Activated CD4-positive, alpha-beta T cell treated with anti-CD3 and anti-CD28 coated beads, Interleukin-2, amount 50 U/mL, for 48 hours (primary cell): ENCODE data around the gene BCAN.
A peak's percentile ranks its signal among the peaks of the same experiment; 100 is the strongest.

Experiments used
- DNase-seq, 2 experiments: peaks; one replicate each; pipeline ENCODE4 v3.0.0-alpha.2; 2020

The BCAN gene

GRCh38 chr1:156644146-156644545 is 2.2 kb downstream of the BCAN start:
- DNase-seq: no peak

DNA sequence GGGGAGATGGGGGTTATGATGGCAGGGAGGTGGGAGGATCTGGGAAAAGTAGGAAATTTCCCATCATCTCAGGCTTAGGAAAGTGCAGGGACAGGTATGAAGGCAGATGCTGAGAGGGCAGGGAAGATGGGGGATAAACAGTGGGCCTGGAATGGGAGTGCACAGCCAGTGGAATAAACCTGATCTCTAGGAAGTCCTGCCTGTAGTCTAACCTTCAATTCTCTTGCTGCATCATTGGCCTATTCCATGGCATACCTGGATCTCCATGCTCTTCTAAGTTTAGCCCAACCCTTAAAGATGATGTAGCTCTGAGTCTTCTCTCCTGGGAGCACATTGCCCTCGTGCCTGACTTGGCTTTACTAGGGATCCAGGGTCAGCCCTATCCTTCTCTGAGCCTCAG is 2.7 kb downstream of the BCAN start:
- no peak for DNase-seq

GRCh38 chr1:156645056-156645455 is 3.1 kb downstream of the BCAN start:
- DNase-seq: no peak

- DNase-seq: no peak
Observed at GRCh38 chr1:156645666-156646065, 3.7 kb downstream of the BCAN start.

DNA sequence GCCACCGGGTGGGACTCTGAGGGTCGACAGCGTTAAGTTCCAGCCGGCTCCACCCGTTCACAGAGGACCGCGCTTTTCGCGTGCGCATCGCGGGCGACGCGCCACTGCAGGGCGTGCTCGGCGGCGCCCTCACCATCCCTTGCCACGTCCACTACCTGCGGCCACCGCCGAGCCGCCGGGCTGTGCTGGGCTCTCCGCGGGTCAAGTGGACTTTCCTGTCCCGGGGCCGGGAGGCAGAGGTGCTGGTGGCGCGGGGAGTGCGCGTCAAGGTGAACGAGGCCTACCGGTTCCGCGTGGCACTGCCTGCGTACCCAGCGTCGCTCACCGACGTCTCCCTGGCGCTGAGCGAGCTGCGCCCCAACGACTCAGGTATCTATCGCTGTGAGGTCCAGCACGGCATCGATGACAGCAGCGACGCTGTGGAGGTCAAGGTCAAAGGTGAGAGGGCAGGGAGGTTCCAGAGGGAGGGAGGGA is 4.9 kb downstream of the BCAN start:
- DNase-seq: no peak

- DNase-seq: no peak
Observed at GRCh38 chr1:156647351-156647750, 5.4 kb downstream of the BCAN start.

DNA sequence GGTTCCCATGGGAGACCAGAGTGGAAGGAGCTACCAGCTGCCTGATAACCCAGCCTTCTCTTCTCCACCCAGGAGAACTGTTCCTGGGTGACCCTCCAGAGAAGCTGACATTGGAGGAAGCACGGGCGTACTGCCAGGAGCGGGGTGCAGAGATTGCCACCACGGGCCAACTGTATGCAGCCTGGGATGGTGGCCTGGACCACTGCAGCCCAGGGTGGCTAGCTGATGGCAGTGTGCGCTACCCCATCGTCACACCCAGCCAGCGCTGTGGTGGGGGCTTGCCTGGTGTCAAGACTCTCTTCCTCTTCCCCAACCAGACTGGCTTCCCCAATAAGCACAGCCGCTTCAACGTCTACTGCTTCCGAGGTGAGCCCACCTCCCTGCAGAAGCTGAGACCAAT is 6.6 kb downstream of the BCAN start:
- no peak for DNase-seq

GRCh38 chr1:156648951-156649350 is 7.0 kb downstream of the BCAN start:
- no peak for DNase-seq

DNA sequence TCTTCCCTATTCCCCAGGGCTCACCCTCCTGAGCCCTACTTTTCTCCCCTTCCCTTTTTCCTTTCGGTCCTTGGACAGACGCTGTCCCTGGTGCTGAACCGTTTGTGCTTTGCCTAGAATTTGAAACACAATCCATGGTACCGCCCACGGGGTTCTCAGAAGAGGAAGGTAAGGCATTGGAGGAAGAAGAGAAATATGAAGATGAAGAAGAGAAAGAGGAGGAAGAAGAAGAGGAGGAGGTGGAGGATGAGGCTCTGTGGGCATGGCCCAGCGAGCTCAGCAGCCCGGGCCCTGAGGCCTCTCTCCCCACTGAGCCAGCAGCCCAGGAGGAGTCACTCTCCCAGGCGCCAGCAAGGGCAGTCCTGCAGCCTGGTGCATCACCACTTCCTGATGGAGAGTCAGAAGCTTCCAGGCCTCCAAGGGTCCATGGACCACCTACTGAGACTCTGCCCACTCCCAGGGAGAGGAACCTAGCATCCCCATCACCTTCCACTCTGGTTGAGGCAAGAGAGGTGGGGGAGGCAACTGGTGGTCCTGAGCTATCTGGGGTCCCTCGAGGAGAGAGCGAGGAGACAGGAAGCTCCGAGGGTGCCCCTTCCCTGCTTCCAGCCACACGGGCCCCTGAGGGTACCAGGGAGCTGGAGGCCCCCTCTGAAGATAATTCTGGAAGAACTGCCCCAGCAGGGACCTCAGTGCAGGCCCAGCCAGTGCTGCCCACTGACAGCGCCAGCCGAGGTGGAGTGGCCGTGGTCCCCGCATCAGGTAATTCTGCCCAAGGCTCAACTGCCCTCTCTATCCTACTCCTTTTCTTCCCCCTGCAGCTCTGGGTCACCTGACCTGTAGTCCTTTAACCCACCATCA is 10.4 kb downstream of the BCAN start:
- peak in 1 of 2 experiments; percentile 35 for DNase-seq

- no peak for DNase-seq
Observed at GRCh38 chr1:156652992-156653355, 11.1 kb downstream of the BCAN start.

- no peak for DNase-seq
Observed at GRCh38 chr1:156654700-156655099, 12.8 kb downstream of the BCAN start.

DNA sequence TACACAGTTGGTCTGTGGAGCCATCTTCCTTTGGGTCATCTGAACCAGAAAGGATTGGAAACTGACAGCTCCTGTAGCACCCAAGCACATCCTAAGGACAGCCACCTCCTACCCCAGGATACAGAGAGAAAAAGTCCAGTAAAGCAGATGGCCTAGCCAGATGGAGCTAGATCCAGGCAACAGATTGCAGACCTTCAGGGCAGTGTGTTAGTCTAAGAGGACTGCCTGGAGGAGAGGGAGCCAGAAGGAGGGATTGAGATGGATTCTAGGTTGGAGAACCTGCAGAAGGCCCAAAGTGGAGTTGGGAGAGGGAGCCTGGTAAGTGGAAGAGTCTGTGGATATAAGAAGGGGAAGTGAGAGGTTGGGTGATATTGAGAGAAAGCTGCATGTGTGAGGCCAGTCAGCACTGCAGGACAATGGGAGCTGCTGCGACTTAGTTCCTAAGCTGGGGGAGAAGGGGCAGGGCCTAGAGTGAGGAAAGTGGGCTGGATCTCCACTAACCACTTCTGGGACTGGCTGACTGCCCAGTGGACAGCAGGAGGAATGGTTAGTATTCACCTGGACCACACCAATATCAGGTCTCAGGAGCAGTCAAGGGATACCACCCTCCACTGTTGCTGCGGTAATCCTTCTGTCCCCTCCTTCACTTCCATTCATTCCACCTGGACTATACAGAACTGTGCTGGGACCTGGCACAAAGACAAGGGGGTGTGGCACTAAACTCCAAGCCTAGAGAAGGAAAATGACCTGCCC is 13.4 kb downstream of the BCAN start:
- no peak for DNase-seq

- no peak for DNase-seq
Observed at GRCh38 chr1:156655904-156656516, 14.1 kb downstream of the BCAN start.

GRCh38 chr1:156656806-156657740 is 15.2 kb downstream of the BCAN start:
- DNase-seq: peak; percentile 79 to 83

GRCh38 chr1:156657741-156658319 is 15.9 kb downstream of the BCAN start:
- DNase-seq: no peak

DNA sequence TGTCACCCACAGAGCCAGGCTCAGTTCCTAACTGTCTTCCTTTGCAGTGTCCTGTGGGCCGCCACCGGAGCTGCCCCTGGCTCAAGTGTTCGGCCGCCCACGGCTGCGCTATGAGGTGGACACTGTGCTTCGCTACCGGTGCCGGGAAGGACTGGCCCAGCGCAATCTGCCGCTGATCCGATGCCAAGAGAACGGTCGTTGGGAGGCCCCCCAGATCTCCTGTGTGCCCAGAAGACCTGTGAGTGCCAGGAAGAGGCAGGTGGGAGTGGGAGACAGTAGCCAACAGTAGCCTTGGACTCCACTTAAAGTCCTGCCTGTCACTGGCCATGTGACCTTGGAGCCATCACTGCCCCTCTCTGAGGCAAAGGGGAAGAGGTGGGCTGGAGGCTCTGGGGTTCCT is 16.6 kb downstream of the BCAN start:
- DNase-seq: no peak

DNA sequence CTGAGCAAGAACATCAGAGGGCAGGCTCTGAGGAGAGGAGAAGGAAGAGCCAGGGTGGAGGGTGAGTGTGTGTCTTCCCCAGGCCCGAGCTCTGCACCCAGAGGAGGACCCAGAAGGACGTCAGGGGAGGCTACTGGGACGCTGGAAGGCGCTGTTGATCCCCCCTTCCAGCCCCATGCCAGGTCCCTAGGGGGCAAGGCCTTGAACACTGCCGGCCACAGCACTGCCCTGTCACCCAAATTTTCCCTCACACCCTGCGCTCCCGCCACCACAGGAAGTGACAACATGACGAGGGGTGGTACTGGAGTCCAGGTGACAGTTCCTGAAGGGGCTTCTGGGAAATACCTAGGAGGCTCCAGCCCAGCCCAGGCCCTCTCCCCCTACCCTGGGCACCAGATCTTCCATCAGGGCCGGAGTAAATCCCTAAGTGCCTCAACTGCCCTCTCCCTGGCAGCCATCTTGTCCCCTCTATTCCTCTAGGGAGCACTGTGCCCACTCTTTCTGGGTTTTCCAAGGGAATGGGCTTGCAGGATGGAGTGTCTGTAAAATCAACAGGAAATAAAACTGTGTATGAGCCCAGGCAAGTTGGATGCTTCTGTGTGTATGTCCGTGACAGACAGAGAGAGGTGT is 17.1 kb downstream of the BCAN start:
- no peak for DNase-seq

DNA sequence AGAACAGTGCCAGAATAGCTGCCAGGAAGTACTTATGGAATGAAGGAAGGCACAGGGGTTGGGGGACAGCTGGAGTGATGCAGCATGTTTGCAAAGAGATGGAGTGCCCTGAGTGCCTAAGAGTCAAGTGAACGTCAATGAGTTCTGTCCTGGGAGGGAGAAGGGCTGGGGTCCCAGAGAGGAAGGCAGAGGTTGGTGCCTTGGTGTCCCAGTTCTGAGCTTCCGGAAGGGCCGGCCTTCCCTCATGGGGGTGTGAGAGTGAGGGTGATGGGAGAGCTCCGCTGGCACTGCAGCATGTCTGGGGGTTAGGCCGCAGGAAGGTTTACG is 17.7 kb downstream of the BCAN start:
- DNase-seq: no peak

GRCh38 chr1:156659988-156660751 is 18.3 kb downstream of the BCAN start:
- DNase-seq: peak; percentile 96

GRCh38 chr1:156660752-156661112 is 18.8 kb downstream of the BCAN start:
- no peak for DNase-seq
